Calu3 (cell line): ENCODE measurements around the gene EPG5. TPM values are rescaled to one million over a fixed set of nuclear protein-coding genes. Genes with fewer than 3 reads are reported as not detected.

Experiments
- BruUV-seq: library from RNA; stranded (reverse); fragments of 400-500 nt; replicated peaks from 2 replicates; lab custom pipeline; 2021; lab: Mats Ljungman, UMichigan
- CTCF ChIA-PET: fragments of 300-600 bp; sonication (Branson Sonifier 250); formaldehyde crosslinking; loops from one replicate; lab custom pipeline; 2022; ENCODE audit warnings: antibody characterized with exemption; lab: Charles Lee
- DNase-seq: peaks from one replicate; pipeline ENCODE4 v3.0.0; 2022
- H3K27ac Mint-ChIP-seq: one replicate; pipeline ENCODE4 v1.8.0; 2022; ENCODE audit warnings: mixed read lengths; ENCODE audit not compliant: unreplicated experiment
- H3K27me3 Mint-ChIP-seq: one replicate; pipeline ENCODE4 v1.8.0; 2022; ENCODE audit warnings: mixed read lengths; ENCODE audit not compliant: unreplicated experiment
- H3K36me3 Mint-ChIP-seq: one replicate; pipeline ENCODE4 v1.8.0; 2022; ENCODE audit warnings: mild to moderate bottlenecking, moderate library complexity, mixed read lengths; ENCODE audit not compliant: insufficient read depth, unreplicated experiment
- H3K4me1 Mint-ChIP-seq: one replicate; pipeline ENCODE4 v1.8.0; 2022; ENCODE audit warnings: mild to moderate bottlenecking, low read depth, mixed read lengths; ENCODE audit not compliant: unreplicated experiment
- H3K4me3 Mint-ChIP-seq: one replicate; pipeline ENCODE4 v1.8.0; 2022; ENCODE audit warnings: mild to moderate bottlenecking, low read depth, moderate library complexity, mixed read lengths; ENCODE audit not compliant: unreplicated experiment
- H3K9me3 Mint-ChIP-seq: one replicate; pipeline ENCODE4 v1.8.0; 2022; ENCODE audit warnings: low read depth, mixed read lengths; ENCODE audit not compliant: unreplicated experiment
- intact Hi-C: fragments of 100-400 bp; cut with micrococcal nuclease; formaldehyde crosslinking; loops from one replicate; pipeline ENCODE4 v1.10.0; 2022; ENCODE audit not compliant: unreplicated experiment
- total RNA-seq: library from RNA; stranded (reverse); gene quantifications from 2 replicates; pipeline ENCODE4 v1.2.3, GENCODE V29; 2022
- TF ChIP-seq, protein P1 (sequence below): fragments of 200-600 bp; IDR thresholded peaks from one replicate; pipeline ENCODE4 v1.8.0; 2022; ENCODE audit warnings: antibody characterized with exemption; ENCODE audit not compliant: unreplicated experiment

Gene EPG5
- total RNA-seq, 1 experiment from 2014 or later = 25.6 TPM

DNA sequence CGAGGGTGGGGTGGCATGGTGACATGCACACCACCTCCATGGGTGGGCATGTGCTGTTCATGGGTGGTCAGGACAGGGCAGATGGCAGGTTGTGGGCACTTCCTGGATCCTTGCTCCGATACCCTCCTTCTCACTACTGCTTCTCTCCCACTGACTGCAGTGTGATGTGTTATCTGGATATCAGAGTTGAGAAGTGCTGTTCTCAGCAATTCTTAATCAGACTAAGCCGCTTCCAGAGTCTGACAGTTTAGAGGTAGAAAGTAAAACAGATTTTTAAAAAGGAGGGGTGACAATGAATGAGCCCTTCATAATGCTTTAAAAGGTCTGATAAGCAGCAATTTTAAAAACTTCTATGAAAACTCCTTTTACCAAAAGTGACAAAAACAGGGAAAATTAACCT is 107.8 kb downstream of the EPG5 start:
- DNase-seq = no peak
- TF ChIP-seq, protein P1, sequence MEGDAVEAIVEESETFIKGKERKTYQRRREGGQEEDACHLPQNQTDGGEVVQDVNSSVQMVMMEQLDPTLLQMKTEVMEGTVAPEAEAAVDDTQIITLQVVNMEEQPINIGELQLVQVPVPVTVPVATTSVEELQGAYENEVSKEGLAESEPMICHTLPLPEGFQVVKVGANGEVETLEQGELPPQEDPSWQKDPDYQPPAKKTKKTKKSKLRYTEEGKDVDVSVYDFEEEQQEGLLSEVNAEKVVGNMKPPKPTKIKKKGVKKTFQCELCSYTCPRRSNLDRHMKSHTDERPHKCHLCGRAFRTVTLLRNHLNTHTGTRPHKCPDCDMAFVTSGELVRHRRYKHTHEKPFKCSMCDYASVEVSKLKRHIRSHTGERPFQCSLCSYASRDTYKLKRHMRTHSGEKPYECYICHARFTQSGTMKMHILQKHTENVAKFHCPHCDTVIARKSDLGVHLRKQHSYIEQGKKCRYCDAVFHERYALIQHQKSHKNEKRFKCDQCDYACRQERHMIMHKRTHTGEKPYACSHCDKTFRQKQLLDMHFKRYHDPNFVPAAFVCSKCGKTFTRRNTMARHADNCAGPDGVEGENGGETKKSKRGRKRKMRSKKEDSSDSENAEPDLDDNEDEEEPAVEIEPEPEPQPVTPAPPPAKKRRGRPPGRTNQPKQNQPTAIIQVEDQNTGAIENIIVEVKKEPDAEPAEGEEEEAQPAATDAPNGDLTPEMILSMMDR = no peak
- peaks cover 11% of the 10 kb centered on the region for H3K36me3 Mint-ChIP-seq
- CTCF ChIA-PET = no interaction called here
- no TSS peak for BruUV-seq
- H3K27ac Mint-ChIP-seq = no peak overlapping the region
- no peaks in the 10 kb centered on the region for H3K27me3 Mint-ChIP-seq
- H3K4me3 Mint-ChIP-seq = no peak overlapping the region
- intact Hi-C loops = no loop called here
- no peaks in the 10 kb centered on the region for H3K9me3 Mint-ChIP-seq
- no peaks in the 10 kb centered on the region for H3K4me1 Mint-ChIP-seq

DNA sequence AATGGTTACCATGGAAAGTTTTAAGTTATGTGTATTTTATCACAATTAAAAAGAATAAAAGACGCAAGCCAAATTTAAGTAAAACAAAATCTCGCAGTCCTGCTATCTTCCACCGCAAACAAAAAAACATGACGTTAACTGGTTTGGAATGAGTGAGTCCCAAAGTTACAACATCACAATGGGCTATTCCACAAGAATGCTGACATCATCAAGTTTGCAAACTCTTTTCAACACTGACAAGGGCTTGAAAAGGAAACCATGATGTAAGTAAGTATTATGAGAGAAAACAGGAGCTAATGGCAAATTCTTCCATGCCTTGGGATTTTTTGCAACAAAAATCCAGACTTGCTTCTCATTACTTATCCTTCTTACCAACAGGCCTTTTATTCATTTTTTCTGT is 110.6 kb downstream of the EPG5 start:
- no peak for DNase-seq
- CTCF ChIA-PET = no interaction called here
- Mint-ChIP-seq H3K36me3 (peaks cover 6% of the 10 kb centered on the region), H3K27ac (no peak overlapping the region), H3K4me1 (peaks cover 11% of the 10 kb centered on the region), H3K4me3 (no peak overlapping the region), H3K27me3 (no peaks in the 10 kb centered on the region), H3K9me3 (no peaks in the 10 kb centered on the region)
- intact Hi-C loops = no loop called here
- BruUV-seq = no TSS peak
- TF ChIP-seq, protein P1 = no peak

DNA sequence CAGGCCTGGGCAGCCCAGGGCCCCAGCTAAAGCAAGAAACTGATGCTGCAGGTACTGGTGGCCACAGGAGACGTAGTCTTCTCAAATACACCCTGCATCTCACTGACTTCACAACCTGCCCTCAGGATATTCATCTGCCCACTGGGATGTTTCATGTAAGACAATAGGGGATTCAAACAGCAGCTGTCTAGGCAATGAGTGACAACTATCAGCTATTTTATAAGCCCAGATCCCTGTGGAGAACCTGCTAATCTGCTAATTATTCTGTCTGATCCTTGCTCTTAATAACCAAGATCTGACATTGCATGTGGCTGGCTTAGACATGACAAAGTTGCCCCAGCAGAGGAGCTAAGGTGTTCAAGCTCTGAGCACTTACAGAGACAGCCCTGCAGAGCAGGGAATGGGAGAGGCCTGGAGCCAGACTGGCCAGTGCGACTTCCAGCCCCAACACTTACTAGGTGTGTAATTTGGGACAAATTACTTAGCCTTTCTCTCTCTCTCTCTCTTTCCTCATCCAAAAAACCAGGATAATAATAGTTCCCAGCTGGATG is 113.0 kb downstream of the EPG5 start:
- peaks cover 11% of the 10 kb centered on the region for H3K4me1 Mint-ChIP-seq
- H3K4me3 Mint-ChIP-seq = no peak overlapping the region

DNA sequence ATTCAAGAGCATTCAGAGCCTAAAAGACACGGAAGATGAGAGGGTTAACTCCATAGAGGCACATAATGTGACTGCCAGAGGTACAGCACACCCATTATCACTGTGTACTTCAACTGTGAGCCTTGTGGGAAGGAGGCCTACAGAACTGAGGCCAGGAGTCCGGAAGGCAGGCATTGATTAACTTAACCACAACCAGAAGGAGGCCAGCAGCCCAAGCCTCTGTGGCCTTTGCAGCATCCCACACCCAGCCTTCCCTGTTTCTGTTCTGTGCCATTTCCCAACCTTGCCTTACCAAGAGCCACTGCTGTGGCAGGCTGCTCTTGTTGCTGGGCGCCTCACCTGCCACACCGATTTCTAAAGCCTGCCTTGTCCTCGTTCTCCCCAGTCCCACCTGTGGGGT is 114.5 kb downstream of the EPG5 start:
- DNase-seq = no peak
- Mint-ChIP-seq H3K27me3 (no peaks in the 10 kb centered on the region), H3K9me3 (no peaks in the 10 kb centered on the region), H3K4me1 (peaks cover 11% of the 10 kb centered on the region), H3K36me3 (no peaks in the 10 kb centered on the region), H3K27ac (no peak overlapping the region), H3K4me3 (no peak overlapping the region)
- no TSS peak for BruUV-seq
- TF ChIP-seq, protein P1 = no peak
- CTCF ChIA-PET = interaction anchor here (0.7 kb wide), 1 partner anchor 168 kb away, joined by 3 read pairs; no protein-coding TSS in a partner anchor
- intact Hi-C loops = no loop called here

More for the DNA sequence above, 113.0 kb downstream of the EPG5 start:
- DNase-seq = no peak
- Mint-ChIP-seq H3K9me3 (no peaks in the 10 kb centered on the region), H3K27me3 (no peaks in the 10 kb centered on the region), H3K36me3 (peaks cover 2% of the 10 kb centered on the region), H3K27ac (no peak overlapping the region)
- BruUV-seq = no TSS peak
- CTCF ChIA-PET = no interaction called here
- intact Hi-C loops = no loop called here
- TF ChIP-seq, protein P1 = no peak
